ENCODE measurements around the gene MATCAP1.

MATCAP1 gene

GRCh38 chr16:67156143-67156844 is 27.5 kb downstream of the MATCAP1 start:
- Mint-ChIP-seq H3K27me3 (peaks cover 11 to 28% of the 10 kb centered on the region in 2 donors), H3K27ac (no peak overlapping the region), H3K9me3 (peaks cover 0 to 1% of the 10 kb centered on the region in 2 donors), H3K4me1 (peaks cover 40 to 70% of the 10 kb centered on the region in 2 donors), H3K4me3 (no peak overlapping the region), H3K36me3 (peaks cover 11 to 16% of the 10 kb centered on the region in 2 donors)
- no peak for ATAC-seq (replicated peaks)
- DNase-seq: no peak

DNA sequence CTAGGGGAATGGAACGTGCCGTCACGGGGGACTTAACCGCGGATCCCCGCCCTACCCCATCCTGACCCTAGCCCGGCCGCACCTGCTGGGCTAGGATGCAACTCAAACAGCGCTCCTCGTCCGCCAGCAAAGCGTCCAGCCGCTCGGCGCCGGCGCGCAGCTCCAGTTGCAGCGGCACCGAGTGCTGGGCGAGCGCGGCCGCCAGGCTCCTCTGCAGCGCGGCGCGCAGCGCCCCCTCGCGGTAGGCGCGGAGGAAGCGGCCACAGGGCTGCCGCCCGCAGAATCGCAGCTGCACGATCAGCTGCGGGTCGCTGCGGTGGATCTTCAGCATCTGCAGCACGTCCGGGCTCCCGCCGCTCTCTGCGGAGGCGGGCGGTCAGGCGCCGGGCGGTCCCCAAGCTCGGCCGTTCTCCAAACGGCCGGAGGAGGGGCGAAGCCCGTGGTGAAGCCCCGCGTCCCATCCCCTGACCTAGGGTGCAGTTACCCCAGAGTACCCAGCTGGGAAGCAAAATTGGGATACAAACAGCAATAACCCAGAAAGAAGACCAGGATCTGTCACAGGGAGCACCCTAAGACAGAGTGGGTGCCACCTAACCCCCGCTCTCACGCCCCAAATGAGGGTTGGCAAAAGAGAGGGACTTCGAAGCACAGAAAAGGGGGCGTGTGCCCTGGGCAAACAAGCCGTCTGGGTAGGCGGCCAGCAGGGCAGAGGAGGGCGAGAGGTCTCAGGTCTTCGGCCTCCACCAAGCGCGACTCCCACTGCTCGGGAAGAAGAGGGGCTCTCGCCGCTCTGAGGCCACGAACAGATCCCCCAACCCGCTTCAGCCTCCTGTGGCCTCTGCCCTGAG is 28.2 kb downstream of the MATCAP1 start:
- H3K27ac Mint-ChIP-seq: no peak overlapping the region
- DNase-seq (peak; percentile 67), ATAC-seq (replicated peaks) (peak; percentile 44 to 59)
- H3K4me1 Mint-ChIP-seq: peaks cover 40 to 67% of the 10 kb centered on the region in 2 donors
- H3K36me3 Mint-ChIP-seq: peaks cover 10 to 19% of the 10 kb centered on the region in 2 donors
- H3K4me3 Mint-ChIP-seq: peak overlapping the region; percentile 81 to 83
- peaks cover 15 to 28% of the 10 kb centered on the region in 2 donors for H3K27me3 Mint-ChIP-seq
- H3K9me3 Mint-ChIP-seq: no peaks in the 10 kb centered on the region

- DNase-seq: no peak
- ATAC-seq (replicated peaks): no peak
- Mint-ChIP-seq H3K4me1 (peaks cover 40 to 61% of the 10 kb centered on the region in 2 donors), H3K27ac (no peak overlapping the region), H3K4me3 (peak overlapping the region; percentile 81 to 83), H3K27me3 (peaks cover 15 to 28% of the 10 kb centered on the region in 2 donors), H3K9me3 (no peaks in the 10 kb centered on the region), H3K36me3 (peaks cover 10 to 19% of the 10 kb centered on the region in 2 donors)
Observed at GRCh38 chr16:67154578-67155294, 29.0 kb downstream of the MATCAP1 start.

DNA sequence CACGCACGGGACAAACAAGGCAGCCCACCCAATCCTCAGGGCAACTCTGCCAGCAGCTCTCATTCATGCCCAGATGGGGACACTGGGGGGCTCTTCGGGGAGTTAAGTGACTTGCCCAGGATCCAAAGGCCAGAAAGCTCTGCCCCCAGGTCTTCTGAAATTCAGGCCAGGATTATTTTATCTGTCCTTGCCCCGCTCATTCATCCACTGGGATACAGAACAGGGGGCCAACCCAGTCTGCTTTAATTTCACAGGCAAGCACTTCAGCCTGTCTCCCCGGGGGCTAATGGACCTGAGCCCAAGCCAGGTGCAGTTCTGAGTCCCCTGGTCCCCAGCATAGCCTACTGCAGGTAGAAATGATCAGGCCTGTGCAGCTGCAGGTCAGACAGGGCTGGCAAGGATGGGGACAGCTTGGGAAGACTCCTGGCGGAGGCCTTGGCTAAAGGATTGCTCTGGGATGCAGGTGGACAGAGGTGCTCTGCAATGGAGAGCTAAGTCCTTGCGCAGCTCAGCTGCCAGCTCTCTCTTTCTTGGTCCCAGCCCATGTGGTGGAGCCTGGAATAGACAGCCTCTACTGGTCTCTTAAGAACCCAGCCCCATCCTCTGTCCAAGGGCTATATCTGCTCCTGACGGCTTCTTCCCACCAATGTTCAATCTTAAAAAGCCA is 32.2 kb downstream of the MATCAP1 start:
- Mint-ChIP-seq H3K36me3 (peaks cover 34 to 47% of the 10 kb centered on the region in 2 donors), H3K27ac (peak overlapping the region; percentile 62), H3K4me1 (peaks cover 24 to 35% of the 10 kb centered on the region in 2 donors), H3K9me3 (no peaks in the 10 kb centered on the region), H3K27me3 (peaks cover 33 to 41% of the 10 kb centered on the region in 2 donors), H3K4me3 (peak overlapping the region; percentile 77 to 78)
- no peak for ATAC-seq (replicated peaks)
- no peak for DNase-seq

DNA sequence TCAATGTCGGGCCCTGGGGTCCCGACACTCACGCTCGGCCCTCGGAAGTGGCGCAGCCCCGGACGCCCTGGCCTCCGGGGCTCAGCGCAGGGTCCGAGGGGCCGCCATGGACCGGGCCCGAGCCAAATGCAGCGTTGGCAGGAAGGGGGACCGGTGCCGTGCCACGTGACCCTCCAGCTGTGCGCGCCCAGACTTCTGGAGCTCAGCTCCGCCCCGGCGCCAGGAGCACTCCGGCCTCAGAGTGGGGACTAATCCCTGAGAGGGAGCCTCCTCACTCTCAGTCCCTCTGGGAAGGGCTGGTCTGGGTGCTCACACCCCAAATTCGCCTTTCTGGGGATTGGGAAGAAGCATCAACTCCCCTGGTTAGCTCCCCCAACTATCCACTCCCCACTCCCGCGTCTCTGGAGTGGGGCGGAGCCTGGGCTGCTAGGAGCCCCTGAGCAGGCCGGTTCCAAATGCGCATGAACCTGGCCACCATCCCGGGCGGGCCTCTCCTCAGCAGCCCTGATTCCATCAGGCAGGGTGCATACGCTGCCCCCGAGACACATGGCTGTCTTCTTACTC is 32.8 kb downstream of the MATCAP1 start, which contains the start of gene B3GNT9:
Gene B3GNT9 (minus strand): TSS at position 166 of the 564 bp plus-strand sequence. CDS start 513 bp downstream, outside the sequence.
- ATAC-seq (replicated peaks): peak; percentile 41 to 44
- Mint-ChIP-seq H3K4me1 (peaks cover 19 to 29% of the 10 kb centered on the region in 2 donors), H3K4me3 (peak within 1 kb of the TSS; percentile 77 to 78)

GRCh38 chr16:67150047-67150832 is 33.5 kb downstream of the MATCAP1 start:
- Mint-ChIP-seq H3K27me3 (peaks cover 32 to 38% of the 10 kb centered on the region in 2 donors), H3K4me1 (peaks cover 16 to 22% of the 10 kb centered on the region in 2 donors), H3K9me3 (no peaks in the 10 kb centered on the region), H3K4me3 (peak overlapping the region; percentile 77 to 78), H3K27ac (no peak overlapping the region), H3K36me3 (peaks cover 42 to 54% of the 10 kb centered on the region in 2 donors)
- ATAC-seq (replicated peaks) (peak; percentile 59 to 64), DNase-seq (no peak)

More for the DNA sequence above, 32.8 kb downstream of the MATCAP1 start, which contains the start of gene B3GNT9:
- DNase-seq: no peak
- Mint-ChIP-seq H3K9me3 (no peaks in the 10 kb centered on the region), H3K36me3 (peaks cover 37 to 51% of the 10 kb centered on the region in 2 donors), H3K27ac (peak within 1 kb of the TSS; percentile 62), H3K27me3 (peaks cover 33 to 41% of the 10 kb centered on the region in 2 donors)

DNA sequence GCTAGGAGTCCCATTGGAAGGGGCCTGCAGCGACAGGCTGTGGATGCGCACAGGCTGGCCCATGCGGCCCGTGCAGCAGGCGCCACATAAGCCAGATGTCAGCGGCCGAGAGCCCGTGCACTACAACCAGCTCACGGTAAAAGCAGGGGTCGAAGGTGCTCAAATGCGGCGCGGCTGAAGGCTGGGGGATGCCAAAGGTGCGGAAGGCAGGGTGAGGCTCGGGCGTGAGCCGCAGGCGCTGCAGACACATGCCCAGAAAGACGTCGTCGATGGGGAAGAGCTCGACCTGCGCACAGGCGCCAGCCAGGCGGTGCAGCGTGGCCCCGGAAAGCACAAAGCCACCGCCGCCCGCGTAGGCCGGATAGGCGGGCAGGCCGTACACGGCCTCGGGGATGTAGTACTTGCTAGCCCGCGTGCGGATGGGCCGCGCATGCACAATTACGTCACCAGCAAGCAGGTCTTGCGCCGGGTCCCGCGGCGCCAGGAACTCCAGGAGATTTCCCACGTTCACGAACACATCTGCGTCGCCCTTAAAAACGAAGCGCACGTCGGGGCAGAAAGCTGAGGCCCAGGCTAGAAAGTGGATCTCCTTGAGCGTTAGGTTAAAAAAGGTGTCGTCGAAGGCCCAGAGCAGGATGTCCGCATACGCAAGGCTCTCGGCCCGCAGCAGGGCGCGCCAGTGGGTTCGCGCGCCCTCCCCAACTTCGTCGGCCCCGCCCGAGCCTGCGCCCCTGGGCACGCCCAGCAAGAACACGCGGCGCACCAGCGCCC is 34.3 kb downstream of the MATCAP1 start:
- no peak for ATAC-seq (replicated peaks)
- no peak for DNase-seq
- Mint-ChIP-seq H3K4me3 (peak overlapping the region; percentile 54 to 69), H3K36me3 (peaks cover 48 to 60% of the 10 kb centered on the region in 2 donors), H3K9me3 (no peaks in the 10 kb centered on the region), H3K4me1 (peaks cover 14 to 19% of the 10 kb centered on the region in 2 donors), H3K27me3 (peaks cover 30 to 35% of the 10 kb centered on the region in 2 donors), H3K27ac (peak overlapping the region; percentile 73)

GRCh38 chr16:67148656-67149275 is 35.0 kb downstream of the MATCAP1 start:
- Mint-ChIP-seq H3K4me1 (peaks cover 14 to 15% of the 10 kb centered on the region in 2 donors), H3K36me3 (peaks cover 45 to 60% of the 10 kb centered on the region in 2 donors), H3K27me3 (peaks cover 30 to 35% of the 10 kb centered on the region in 2 donors), H3K4me3 (peak overlapping the region in 1 of 2 donors; percentile 69), H3K9me3 (no peaks in the 10 kb centered on the region), H3K27ac (peak overlapping the region; percentile 73)
- no peak for DNase-seq
- no peak for ATAC-seq (replicated peaks)

DNA sequence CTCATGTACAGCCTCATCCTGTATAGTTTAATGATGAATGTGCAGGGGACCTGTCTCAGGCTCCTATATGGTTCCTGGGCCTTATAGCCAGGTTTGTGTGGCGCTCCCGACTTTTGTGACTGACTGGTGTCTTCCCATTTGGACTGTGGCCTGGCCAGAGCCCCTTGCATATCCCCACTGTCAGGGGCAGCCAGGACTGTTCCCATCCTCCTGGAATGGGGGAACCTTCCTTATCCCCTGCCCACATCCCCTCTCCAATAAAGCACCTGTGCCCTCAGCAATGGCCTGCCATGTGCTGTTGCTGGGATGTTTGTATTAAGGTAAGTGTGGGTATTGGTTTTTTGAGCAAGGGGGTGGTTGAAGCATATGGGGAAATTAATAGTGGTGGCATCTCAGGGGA is 35.5 kb downstream of the MATCAP1 start:
- ATAC-seq (replicated peaks): no peak
- no peak for DNase-seq
- Mint-ChIP-seq H3K36me3 (peaks cover 48 to 62% of the 10 kb centered on the region in 2 donors), H3K9me3 (no peaks in the 10 kb centered on the region), H3K4me3 (peak overlapping the region in 1 of 2 donors; percentile 13), H3K4me1 (peaks cover 11% of the 10 kb centered on the region in 2 donors), H3K27me3 (peaks cover 29 to 33% of the 10 kb centered on the region in 2 donors), H3K27ac (no peak overlapping the region)

GRCh38 chr16:67147437-67148140 is 36.2 kb downstream of the MATCAP1 start:
- Mint-ChIP-seq H3K27me3 (peaks cover 23 to 26% of the 10 kb centered on the region in 2 donors), H3K4me3 (no peak overlapping the region), H3K27ac (no peak overlapping the region), H3K4me1 (peaks cover 5 to 6% of the 10 kb centered on the region in 2 donors), H3K36me3 (peaks cover 53 to 67% of the 10 kb centered on the region in 2 donors), H3K9me3 (no peaks in the 10 kb centered on the region)
- ATAC-seq (replicated peaks) (no peak), DNase-seq (no peak)

All from stimulated activated naive B cell treated with anti-CD40 and anti-IgM and Interleukin-4, amounts not matched to agents 10 μg/mL and 1 μg/mL and 100 μg/mL, for 72 hours (primary cell).